Mucosa of descending colon (tissue), 3 donors: ENCODE measurements around the gene CD80. TPM values are rescaled to one million over a fixed set of nuclear protein-coding genes. Genes with fewer than 3 reads are reported as not detected.

Experiments
- ATAC-seq: fragments of 200-7000 bp; cut with Tn5 transposase; one replicate; pipeline ENCODE4 v1.9.1; 2020; ENCODE audit warnings: mild to moderate bottlenecking, moderate library complexity
- DNase-seq, 3 donors: peaks; one replicate each; pipeline ENCODE4 v3.0.0-alpha.2; 2020
- H3K36me3 ChIP-seq: fragments of 200-600 bp; one replicate; pipeline ENCODE4 v1.8.0; 2021; ENCODE audit warnings: low read depth, mild to moderate bottlenecking
- H3K4me1 ChIP-seq: fragments of 200-600 bp; one replicate; pipeline ENCODE4 v1.8.0; 2021; ENCODE audit warnings: low read depth, mild to moderate bottlenecking
- H3K4me3 ChIP-seq: fragments of 200-600 bp; one replicate; pipeline ENCODE4 v1.8.0; 2021; ENCODE audit warnings: mild to moderate bottlenecking
- H3K9me3 ChIP-seq: fragments of 200-600 bp; one replicate; pipeline ENCODE4 v1.8.0; 2021; ENCODE audit warnings: mild to moderate bottlenecking
- CTCF ChIP-seq: fragments of 200-600 bp; IDR thresholded peaks from one replicate; pipeline ENCODE4 v1.8.0; 2022; ENCODE audit warnings: antibody characterized with exemption, mild to moderate bottlenecking
- intact Hi-C, 2 donors: fragments of 100-400 bp; cut with DNase I in 1 of 2; cut with micrococcal nuclease in 1 of 2; formaldehyde crosslinking; loops; one replicate each; pipeline versions ENCODE4 v1.11.0 to v1.11.1; 2022; cut with DNase I, micrococcal nuclease
- total RNA-seq, 3 donors: library from RNA; stranded (reverse); fragmentation: NEBNext Ultra II Directional in 2 of 3; extraction: Animal tissue kit (Norgen Biotek cat#: 25700) in 2 of 3; gene quantifications; one replicate each; pipeline versions ENCODE4 v1.2.1 to v1.2.4, GENCODE V29; 2021 to 2023
- donor health status: DM: no; HTN: no; CAD: no; lungs with moderate emphysema.
- donor health status: DM: no; HTN: no; CAD: no.
- donor health status: DM: no; HTN: yes; CAD: no.

Gene CD80
- total RNA-seq, 3 donors from 2014 or later, result 0.41 to 1.0 (median 0.58) TPM

DNA sequence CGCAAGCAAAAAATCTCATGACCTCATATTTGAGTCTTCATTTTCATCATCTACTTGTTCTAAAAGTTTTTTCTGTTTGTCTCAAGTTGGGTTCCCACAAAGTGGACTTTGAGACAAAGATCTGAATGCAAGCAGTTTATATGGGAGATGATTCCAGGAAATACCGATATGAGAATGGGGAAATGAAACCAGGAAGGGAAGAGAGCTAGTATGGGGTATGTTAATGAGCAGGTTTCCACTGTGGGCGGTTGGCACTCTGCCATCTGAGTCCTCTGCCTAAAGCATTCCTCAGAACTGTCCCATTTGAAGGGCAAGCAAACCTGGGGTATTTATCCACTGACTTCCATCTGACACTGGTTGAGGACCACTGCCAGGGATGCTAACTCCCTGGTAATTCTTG lies 28.7 kb upstream of the CD80 start:
- Histone ChIP-seq H3K4me1 (no peaks in the 10 kb centered on the region), H3K4me3 (no peak overlapping the region), H3K9me3 (no peaks in the 10 kb centered on the region), H3K36me3 (no peaks in the 10 kb centered on the region)
- ATAC-seq (peak; percentile 88), DNase-seq (peak; percentile 64 to 70 (median 65))
- no peak for TF ChIP-seq CTCF
- intact Hi-C loops, result no loop called here

- TF ChIP-seq CTCF, result no peak
- intact Hi-C loops, result no loop called here
- no peak for ATAC-seq
Observed at GRCh38 chr3:119586733-119587172, 27.3 kb upstream of the CD80 start.

DNA sequence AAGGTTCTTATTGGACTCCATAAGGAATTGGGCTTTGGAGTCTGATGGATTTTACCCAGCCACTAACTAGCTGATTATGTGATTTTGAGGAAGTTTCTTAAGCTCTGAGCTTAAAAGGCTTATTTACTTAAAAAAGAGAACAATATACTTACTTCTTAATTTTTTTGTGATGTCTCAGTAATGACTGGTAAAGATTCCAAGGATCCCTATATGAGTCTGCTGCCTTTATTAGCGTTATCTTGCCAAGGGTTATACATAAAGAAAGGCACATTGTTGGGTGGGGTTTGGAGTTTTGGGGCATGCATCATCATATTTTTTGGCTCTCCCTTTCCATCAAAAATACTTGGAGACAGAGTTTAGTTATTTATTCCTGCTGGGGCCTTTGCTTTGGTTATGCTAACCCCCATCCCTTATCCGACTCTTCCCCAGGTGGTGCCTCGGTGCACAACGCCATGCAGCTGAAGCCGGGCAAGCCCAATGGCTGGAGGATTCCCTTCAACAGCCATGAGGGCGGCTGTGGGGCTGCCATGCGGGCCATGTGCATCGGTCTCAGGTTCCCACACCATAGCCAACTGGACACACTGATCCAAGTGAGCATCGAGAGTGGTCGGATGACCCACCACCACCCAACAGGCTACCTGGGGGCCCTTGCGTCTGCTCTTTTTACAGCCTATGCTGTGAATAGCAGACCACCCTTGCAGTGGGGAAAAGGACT lies 26.6 kb upstream of the CD80 start:
- Histone ChIP-seq H3K4me1 (no peaks in the 10 kb centered on the region), H3K9me3 (no peaks in the 10 kb centered on the region), H3K36me3 (no peaks in the 10 kb centered on the region), H3K4me3 (no peak overlapping the region)
- ATAC-seq (no peak), DNase-seq (no peak)
- intact Hi-C loops, result no loop called here
- no peak for TF ChIP-seq CTCF

More at GRCh38 chr3:119586733-119587172, 27.3 kb upstream of the CD80 start:
- Histone ChIP-seq H3K36me3 (no peaks in the 10 kb centered on the region), H3K4me3 (no peak overlapping the region), H3K4me1 (no peaks in the 10 kb centered on the region), H3K9me3 (no peaks in the 10 kb centered on the region)
- no peak for DNase-seq

GRCh38 chr3:119585208-119585607 lies 25.8 kb upstream of the CD80 start:
- DNase-seq, result no peak
- Histone ChIP-seq H3K36me3 (no peaks in the 10 kb centered on the region), H3K4me3 (no peak overlapping the region), H3K9me3 (no peaks in the 10 kb centered on the region), H3K4me1 (no peaks in the 10 kb centered on the region)
- intact Hi-C loops, result no loop called here
- no peak for ATAC-seq
- TF ChIP-seq CTCF, result no peak

- Histone ChIP-seq H3K9me3 (no peaks in the 10 kb centered on the region), H3K4me3 (no peak overlapping the region), H3K4me1 (no peaks in the 10 kb centered on the region), H3K36me3 (no peaks in the 10 kb centered on the region)
- TF ChIP-seq CTCF, result no peak
- DNase-seq (no peak), ATAC-seq (no peak)
- intact Hi-C loops, result no loop called here
Observed at GRCh38 chr3:119582178-119582577, 22.8 kb upstream of the CD80 start.
